Endothelial cell of umbilical vein (primary cell): ENCODE data around the gene SYNPO2. TPM values are rescaled to one million over a fixed set of nuclear protein-coding genes. Genes with fewer than 3 reads are reported as not detected.

Experiments used
- BruUV-seq: library from RNA; stranded (reverse); fragments of 400-500 nt; replicated peaks from 2 replicates; lab custom pipeline; 2021; lab: Mats Ljungman, UMichigan
- CTCF ChIA-PET: fragments of 300-600, 350-600 bp; sonication (Branson Sonifier 250); formaldehyde crosslinking; loops from one replicate; lab custom pipeline; 2021; ENCODE audit warnings: antibody characterized with exemption, inconsistent platforms; lab: Charles Lee
- POLR2A ChIA-PET: fragments of 300-600, 350-600 bp; sonication (Branson Sonifier 250); formaldehyde crosslinking; loops from one replicate; lab custom pipeline; 2021; ENCODE audit warnings: antibody characterized with exemption, inconsistent platforms; lab: Charles Lee
- DNase-seq: peaks from one replicate; pipeline ENCODE4 v3.0.0-alpha.2; 2011; ENCODE audit warnings: low read depth, low spot score
- FAIRE-seq: peaks from 2 replicates; lab custom pipeline; 2011; peaks lifted over from hg19 to GRCh38; lab: Jason Lieb, UNC
- H2AFZ ChIP-seq: 2 replicates; pipeline ENCODE4 v1.6.0; 2012; ENCODE audit warnings: low read depth, low read length, control low read depth, inconsistent platforms
- H3K27ac ChIP-seq: 2 replicates; pipeline ENCODE4 v1.5.1; 2011; ENCODE audit warnings: low read depth, mild to moderate bottlenecking, control low read depth, low read length, moderate library complexity; ENCODE audit not compliant: insufficient read depth
- H3K27me3 ChIP-seq, 2 experiments: 2 replicates each; pipeline versions ENCODE4 v1.6.0 to v1.6.1; 2011; ENCODE audit warnings: low read length in 2 of 2, mixed read lengths in 1 of 2; ENCODE audit not compliant: control insufficient read depth in 2 of 2, insufficient read depth in 2 of 2
- H3K36me3 ChIP-seq, 2 experiments: 2 replicates in 1 of 2; 3 replicates in 1 of 2; pipeline ENCODE4 v1.5.1; 2011; ENCODE audit warnings: low read length in 2 of 2, mild to moderate bottlenecking in 1 of 2, moderate library complexity in 1 of 2; ENCODE audit not compliant: control insufficient read depth in 2 of 2, insufficient read depth in 2 of 2; ENCODE audit errors: extremely low read depth in 1 of 2
- H3K4me1 ChIP-seq: 3 replicates; pipeline ENCODE4 v1.5.1; 2011; ENCODE audit warnings: mild to moderate bottlenecking, low read length; ENCODE audit not compliant: control insufficient read depth, insufficient read depth; ENCODE audit errors: extremely low read depth
- H3K4me2 ChIP-seq: 2 replicates; pipeline ENCODE4 v1.6.1; 2011; ENCODE audit warnings: low read length, control low read depth, mixed read lengths; ENCODE audit not compliant: insufficient read depth
- H3K4me3 ChIP-seq, 3 experiments: fragments of 200-600 bp in 1 of 3; sonication (generic), shearing (Covaris generic) in 1 of 3; replicated peaks in 1 of 3; 2 replicates each; pipeline ENCODE4 v1.5.1; 2011 to 2016; ENCODE audit warnings: control low read depth in 3 of 3, low read length in 3 of 3, mild to moderate bottlenecking in 2 of 3, inconsistent platforms in 1 of 3, low read depth in 1 of 3, moderate library complexity in 1 of 3; ENCODE audit not compliant: insufficient read depth in 1 of 3
- H3K79me2 ChIP-seq: 2 replicates; pipeline ENCODE4 v1.6.0; 2012; ENCODE audit warnings: low read length, inconsistent platforms; ENCODE audit not compliant: control insufficient read depth, insufficient read depth
- H3K9ac ChIP-seq: replicated peaks from 2 replicates; pipeline ENCODE3; 2011; ENCODE audit warnings: low read length, control low read depth; ENCODE audit not compliant: insufficient read depth; ENCODE audit errors: extremely low read depth
- H3K9me1 ChIP-seq: replicated peaks from 3 replicates; pipeline ENCODE4 v1.6.0; 2011; ENCODE audit warnings: mild to moderate bottlenecking, low read length; ENCODE audit not compliant: control insufficient read depth, insufficient read depth; ENCODE audit errors: extremely low read depth
- H3K9me3 ChIP-seq: replicated peaks from 2 replicates; pipeline ENCODE4 v1.5.1; 2012; ENCODE audit warnings: low read length, inconsistent platforms; ENCODE audit not compliant: control insufficient read depth, insufficient read depth
- H4K20me1 ChIP-seq: replicated peaks from 2 replicates; pipeline ENCODE3; 2011; ENCODE audit warnings: mild to moderate bottlenecking, low read length; ENCODE audit not compliant: control insufficient read depth, insufficient read depth; ENCODE audit errors: extremely low read depth
- CTCF ChIP-seq, 2 donors: IDR thresholded peaks; 1 replicate in 1 of 2; 2 replicates in 1 of 2; pipeline ENCODE4 v1.5.1; 2011; ENCODE audit warnings: low read length in 2 of 2, mild to moderate bottlenecking in 2 of 2, moderate library complexity in 2 of 2, control low read depth in 1 of 2, inconsistent platforms in 1 of 2, low read depth in 1 of 2; ENCODE audit not compliant: insufficient read depth in 1 of 2; ENCODE audit errors: extremely low read depth in 1 of 2
- EZH2 ChIP-seq: IDR thresholded peaks from 2 replicates; pipeline ENCODE4 v1.6.1; 2012; ENCODE audit warnings: borderline replicate concordance, low read depth, mild to moderate bottlenecking, moderate library complexity, low read length, inconsistent platforms; ENCODE audit not compliant: severe bottlenecking
- FOS ChIP-seq: IDR thresholded peaks from 2 replicates; pipeline ENCODE4 v1.6.1; 2011; ENCODE audit warnings: mild to moderate bottlenecking, low read length, moderate library complexity, borderline replicate concordance; ENCODE audit not compliant: insufficient read depth
- GATA2 ChIP-seq: IDR thresholded peaks from 2 replicates; pipeline ENCODE4 v1.7.0; 2011; ENCODE audit warnings: low read depth, mild to moderate bottlenecking, moderate library complexity, mixed read lengths, low read length; ENCODE audit not compliant: insufficient read length, insufficient read depth
- JUN ChIP-seq: IDR thresholded peaks from 2 replicates; pipeline ENCODE4 v1.6.1; 2011; ENCODE audit warnings: borderline replicate concordance, low read depth; ENCODE audit not compliant: insufficient read length, insufficient read depth
- MAX ChIP-seq: IDR thresholded peaks from 2 replicates; pipeline ENCODE4 v1.6.1; 2011; ENCODE audit not compliant: insufficient read depth, insufficient read length
- MYC ChIP-seq: IDR thresholded peaks from one replicate; pipeline ENCODE4 v1.6.1; 2011; ENCODE audit warnings: mild to moderate bottlenecking, low read depth, low read length
- POLR2A ChIP-seq: IDR thresholded peaks from 2 replicates; pipeline ENCODE4 v1.6.1; 2012; ENCODE audit warnings: low read depth, mild to moderate bottlenecking, control low read depth, low read length
- POLR2AphosphoS5 ChIP-seq: IDR thresholded peaks from 2 replicates; pipeline ENCODE4 v1.6.1; 2012; ENCODE audit warnings: low read depth, mild to moderate bottlenecking, control low read depth, low read length, moderate library complexity; ENCODE audit not compliant: insufficient read depth
- dilution Hi-C: fragments of 300-500 bp; cut with MboI; formaldehyde crosslinking; loops from one replicate; pipeline ENCODE4 v1.15.0; 2019; ENCODE audit warnings: low sequenced_read_pairs; ENCODE audit not compliant: extremely low pct_ligation_motif_present
- intact Hi-C: fragments of 100-400 bp; cut with micrococcal nuclease; formaldehyde crosslinking; loops from one replicate; pipeline ENCODE4 v1.10.0; 2022
- polyA plus RNA-seq, 4 experiments: library from polyadenylated mRNA; depleted of rRNA in 3 of 4; stranded (reverse) in 3 of 4; unstranded in 1 of 4; fragments of >200 nt; gene quantifications; 2 replicates each; pipeline versions ENCODE4 v1.2.1 to v1.2.3, GENCODE V29; 2011 to 2012; ENCODE audit warnings: missing spikeins in 1 of 4
- total RNA-seq: library from RNA; stranded (reverse); gene quantifications from 2 replicates; pipeline ENCODE4 v1.2.3, GENCODE V29; 2021

The SYNPO2 gene
- total and polyA plus RNA-seq, 2 donors (not counting 3 experiments of a cell fraction or from before 2014, with no cell fraction given) = 0.06 to 0.13 TPM

DNA sequence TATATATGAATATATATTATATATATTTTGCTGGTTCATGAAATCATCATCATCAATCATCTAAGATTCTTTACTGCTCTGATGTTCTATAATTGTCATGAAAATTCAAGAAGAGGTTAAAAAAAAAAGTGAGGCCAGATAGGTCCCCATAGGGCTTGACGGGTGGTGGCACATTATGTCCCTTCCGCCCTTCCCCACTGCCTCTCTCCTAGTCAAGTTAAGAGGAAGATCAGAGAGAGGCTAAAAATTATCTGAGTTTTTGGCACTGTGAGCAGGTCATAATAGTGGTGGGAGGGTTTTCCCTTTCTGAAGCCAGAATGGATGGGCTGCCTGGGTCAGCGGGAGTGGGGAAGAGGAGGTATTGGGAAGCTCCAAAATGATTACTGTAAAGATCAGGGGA lies 5.4 kb downstream of the SYNPO2 start:
- Histone ChIP-seq H3K79me2 (no peaks in the 10 kb centered on the region), H4K20me1 (no peaks in the 10 kb centered on the region), H3K27ac (no peak overlapping the region), H3K9me1 (no peaks in the 10 kb centered on the region), H3K9ac (no peak overlapping the region), H3K4me2 (no peak overlapping the region), H3K9me3 (no peaks in the 10 kb centered on the region), H2AFZ (no peak overlapping the region), H3K27me3 (no peaks in the 10 kb centered on the region), H3K4me1 (peaks cover 2% of the 10 kb centered on the region), H3K4me3 (no peak overlapping the region), H3K36me3 (no peaks in the 10 kb centered on the region)
- no TSS peak for BruUV-seq
- CTCF ChIA-PET = interaction anchor here (1.3 kb wide), 2 partner anchors 10 to 122 kb away, joined by 5 to 8 read pairs; no protein-coding TSS in a partner anchor
- FAIRE-seq = no peak
- POLR2A ChIA-PET = no interaction called here
- DNase-seq = no peak
- dilution Hi-C loops = no loop called here
- no peak for TF ChIP-seq GATA2
- no peak for TF ChIP-seq CTCF (IDR thresholded peaks at IDR 0.05; ENCODE audit: extremely low read depth in 1 of 2, insufficient read depth in 1 of 2, low read depth in 1 of 2, low read length in 2 of 2)
- TF ChIP-seq POLR2A = no peak
- TF ChIP-seq FOS = no peak
- TF ChIP-seq EZH2 = no peak
- no peak for TF ChIP-seq MYC
- no peak for TF ChIP-seq MAX
- TF ChIP-seq POLR2AphosphoS5 = no peak
- TF ChIP-seq JUN = no peak
- intact Hi-C loops = no loop called here
